NCI-H2196 (cell line): ENCODE measurements around the gene MMS22L.
"Not testable (repeated sequence)": the region's sequence is repeated elsewhere in the genome, so short reads cannot be mapped to it uniquely, and the experiment has no call there.

Source experiments
- DNase-seq: peaks from one replicate; lab custom pipeline; 2025; ENCODE audit not compliant: unreplicated experiment; lab: John Stamatoyannopoulos, UW

MMS22L gene

DNA sequence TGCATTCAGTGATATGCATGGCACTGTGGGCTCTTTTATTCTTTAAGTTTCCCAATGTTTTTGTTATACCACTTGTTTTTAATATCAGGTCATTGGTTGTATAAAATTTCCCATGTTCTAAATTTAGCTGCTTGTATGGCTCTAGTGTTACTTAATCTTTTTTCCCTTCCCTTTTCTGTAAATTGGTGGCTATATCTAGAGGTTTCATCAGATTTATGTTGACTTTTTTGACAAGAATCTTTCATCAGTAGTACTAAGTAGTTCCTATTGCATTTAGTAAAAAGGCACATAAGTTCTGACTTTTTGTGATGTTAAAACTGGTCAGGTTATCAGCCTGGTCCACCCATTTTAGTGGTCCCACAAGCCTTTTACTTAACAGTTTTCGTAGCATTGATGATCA is 51.1 kb downstream of the MMS22L start:
- DNase-seq = no peak

DNA sequence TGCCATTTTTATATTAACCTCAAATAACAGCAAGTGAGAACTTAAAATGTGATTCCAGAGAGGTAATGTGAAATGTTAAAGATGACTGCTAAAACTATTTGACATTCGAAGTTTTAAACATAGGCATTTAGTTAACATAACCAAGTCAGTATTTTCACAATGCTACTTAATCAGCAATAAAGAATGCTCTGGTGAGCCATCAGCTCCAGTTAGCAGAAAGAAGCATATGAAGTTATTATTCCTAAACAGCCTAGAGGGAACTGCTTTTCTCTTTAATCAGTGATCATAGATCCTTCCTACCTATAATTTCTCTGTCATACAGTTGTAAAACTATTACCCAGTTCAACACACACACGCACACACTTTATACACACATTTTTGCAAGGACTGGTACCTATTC is 60.1 kb downstream of the MMS22L start:
- no peak for DNase-seq

DNA sequence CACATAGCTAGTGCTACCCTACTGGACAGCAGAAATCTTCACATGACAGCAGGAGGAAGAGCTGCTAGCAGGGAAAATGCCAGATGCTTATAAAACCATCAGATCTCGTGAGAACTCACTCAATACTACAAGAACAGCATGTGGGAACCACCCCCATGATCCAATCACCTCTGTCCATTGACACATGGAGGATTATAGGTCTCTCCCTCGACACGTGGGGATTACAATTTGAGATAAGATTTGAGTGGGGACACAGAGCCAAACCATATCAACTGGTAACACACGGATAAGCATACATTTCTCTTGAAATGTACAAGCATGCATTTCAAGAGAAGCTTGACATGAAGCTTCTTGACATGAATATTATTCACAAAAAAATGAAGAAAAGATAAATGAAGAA is 64.1 kb downstream of the MMS22L start:
- no peak for DNase-seq

DNA sequence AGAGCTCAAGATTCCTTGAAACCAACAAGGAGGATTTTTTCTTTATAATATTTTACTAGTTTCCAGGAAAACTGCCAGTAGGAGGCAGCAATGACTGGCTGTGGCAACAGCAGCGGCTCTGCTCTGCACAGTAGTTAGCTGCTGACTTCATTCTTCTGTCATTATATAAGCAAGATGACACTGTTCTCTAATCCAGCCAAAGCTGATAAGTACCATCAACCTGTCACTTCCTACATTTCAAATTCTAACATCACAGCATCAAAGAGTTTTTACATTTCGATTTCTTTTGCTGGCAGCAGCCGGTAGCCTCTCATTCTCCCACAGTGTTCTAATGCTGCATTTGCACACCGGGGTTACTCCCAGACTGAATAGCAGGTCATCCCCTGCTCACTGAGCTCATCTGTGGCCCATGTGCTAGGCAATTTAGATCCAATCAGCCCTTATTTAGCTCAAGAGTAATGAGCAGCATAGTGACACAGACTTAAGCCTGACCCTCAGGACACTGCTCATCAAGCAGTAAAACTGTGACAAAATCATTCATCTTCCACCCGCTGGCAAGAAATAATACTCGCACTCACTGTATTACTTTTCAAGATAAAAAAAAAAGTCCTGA is 67.8 kb downstream of the MMS22L start:
- DNase-seq = peak; percentile 2

DNA sequence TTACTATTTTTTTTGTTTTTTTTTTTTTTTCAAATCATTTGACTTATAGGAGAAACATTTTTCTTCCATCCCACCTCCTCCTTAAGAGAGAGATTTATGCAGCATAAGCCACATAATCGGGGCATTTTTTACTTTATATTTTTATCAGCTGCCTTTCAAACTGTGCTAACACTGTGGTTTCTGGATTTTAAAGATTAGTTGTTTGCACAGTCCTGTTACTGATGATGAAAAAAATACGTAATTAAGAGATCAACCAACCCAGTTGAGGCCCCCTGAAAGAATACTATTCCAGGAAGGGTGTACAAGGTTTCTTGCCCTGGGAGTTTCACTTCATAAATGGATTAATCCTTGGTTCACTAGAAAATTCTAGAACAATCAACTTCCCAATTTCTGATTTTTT is 68.3 kb downstream of the MMS22L start:
- DNase-seq = no peak

DNA sequence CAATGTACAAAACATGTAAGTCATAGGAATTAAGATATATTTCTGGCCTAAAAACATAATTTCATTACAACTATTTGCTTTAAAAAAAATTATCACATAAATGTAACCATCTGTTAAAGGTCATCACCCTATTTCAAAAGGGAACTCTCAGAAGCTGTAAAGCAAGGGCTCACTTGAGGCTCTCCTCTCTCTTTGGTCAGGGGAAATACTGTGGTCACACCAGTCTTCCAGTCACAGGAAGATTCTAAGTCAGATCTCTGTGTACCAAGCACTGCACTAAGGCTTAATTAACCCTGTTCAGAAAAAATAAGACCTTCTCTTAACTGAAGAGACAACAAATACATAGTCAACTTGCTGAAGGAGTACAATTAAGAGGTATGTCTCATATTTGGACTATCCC is 75.6 kb downstream of the MMS22L start:
- no peak for DNase-seq

DNA sequence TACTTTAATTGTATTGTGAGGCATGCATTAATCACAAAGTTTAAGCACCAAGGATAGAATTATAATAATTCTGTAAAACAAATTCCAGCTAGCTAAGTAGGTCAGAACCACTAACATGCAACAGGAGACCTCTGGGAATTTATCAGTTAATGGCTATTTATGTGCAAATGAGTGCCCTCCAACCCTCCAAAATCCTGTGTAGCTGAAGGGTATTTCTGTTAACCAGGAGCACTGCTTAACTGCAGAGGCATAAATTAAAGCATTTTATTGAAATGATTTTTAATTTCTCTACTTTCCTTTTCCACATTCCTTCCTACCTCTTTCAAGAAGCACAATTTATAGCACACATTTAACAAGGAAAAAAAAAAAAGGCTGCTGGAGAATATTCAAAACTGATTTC is 77.0 kb downstream of the MMS22L start:
- DNase-seq = no peak

DNA sequence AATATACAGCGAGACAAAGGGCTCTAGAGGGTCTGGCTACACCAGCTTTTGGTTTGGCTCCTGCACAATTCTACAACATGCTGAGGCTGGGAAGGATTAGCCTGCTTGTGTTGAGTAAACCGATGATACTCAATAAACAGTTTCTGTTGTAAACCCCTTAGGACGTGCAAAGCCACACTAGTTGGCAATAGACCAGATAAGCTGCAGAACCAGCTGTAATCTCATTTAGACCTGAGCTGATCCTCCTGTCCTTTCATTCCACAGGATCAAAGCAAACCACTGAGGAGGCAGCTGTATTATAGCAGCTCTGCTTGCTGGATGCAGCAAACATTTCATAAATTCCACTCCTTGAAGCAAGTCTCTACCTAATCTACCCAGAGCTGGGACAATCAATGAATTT is 79.7 kb downstream of the MMS22L start:
- DNase-seq = peak; percentile 11

DNA sequence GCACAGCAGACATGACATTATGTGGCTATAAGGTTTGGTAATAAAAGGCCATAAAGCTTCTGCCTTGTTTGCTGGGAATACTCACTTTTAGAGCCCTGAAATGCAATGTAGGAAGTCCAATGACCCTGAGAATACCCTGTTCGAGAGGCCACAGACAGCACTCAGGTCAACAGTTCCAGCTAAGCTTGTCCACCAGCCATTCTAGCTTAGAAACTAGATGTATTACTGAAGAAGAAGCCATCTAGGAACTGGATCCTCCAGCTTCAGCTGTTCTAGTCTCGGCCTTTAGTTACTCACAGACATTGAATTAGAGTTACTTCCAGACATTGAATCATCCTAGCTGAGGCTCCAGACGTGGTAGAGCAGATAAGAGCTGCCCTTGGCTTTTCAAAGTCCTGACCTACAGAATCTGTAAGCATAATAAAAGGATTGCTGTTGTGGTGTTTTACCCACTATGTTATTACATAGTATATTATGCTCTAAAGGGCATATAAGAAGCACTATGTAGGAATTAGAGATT is 84.9 kb downstream of the MMS22L start:
- DNase-seq = no peak

DNA sequence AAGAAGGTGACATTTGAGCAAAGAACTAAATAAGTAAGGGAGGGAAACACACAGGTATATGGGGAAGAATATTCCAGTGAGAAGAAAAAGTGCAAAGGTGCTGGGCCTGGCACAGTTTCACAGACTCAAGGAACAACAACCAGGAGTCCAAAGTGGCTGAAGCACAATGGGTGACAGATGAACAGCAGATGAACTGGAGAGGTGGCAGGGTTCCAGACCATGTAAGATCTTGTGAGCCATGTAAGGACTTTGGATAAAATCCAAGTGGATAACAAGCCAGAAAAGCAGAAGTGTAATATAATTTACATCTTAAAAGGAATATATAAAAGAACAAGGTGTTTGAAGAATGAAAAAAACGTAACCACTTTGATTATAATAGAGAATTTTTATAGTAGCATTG is 87.9 kb downstream of the MMS22L start:
- DNase-seq = no peak

DNA sequence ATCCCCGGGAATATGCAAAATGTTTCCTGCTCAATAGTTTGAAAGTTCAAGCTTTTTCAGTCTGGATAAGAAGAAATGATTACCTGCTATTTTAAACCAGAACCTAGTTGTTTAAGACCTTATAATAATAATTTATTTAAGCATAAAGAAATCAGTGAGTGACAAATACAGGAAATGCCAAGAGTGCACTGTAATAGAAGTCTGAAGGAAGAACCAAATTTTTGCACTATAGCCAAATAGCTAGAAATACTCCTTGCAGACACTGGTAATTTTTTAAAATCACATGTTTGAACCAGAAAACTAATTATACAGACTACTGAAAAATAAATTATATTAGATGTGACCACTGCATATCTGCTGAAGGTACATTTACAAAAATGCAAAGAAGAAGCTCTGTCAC is 93.2 kb downstream of the MMS22L start:
- DNase-seq = no peak

DNA sequence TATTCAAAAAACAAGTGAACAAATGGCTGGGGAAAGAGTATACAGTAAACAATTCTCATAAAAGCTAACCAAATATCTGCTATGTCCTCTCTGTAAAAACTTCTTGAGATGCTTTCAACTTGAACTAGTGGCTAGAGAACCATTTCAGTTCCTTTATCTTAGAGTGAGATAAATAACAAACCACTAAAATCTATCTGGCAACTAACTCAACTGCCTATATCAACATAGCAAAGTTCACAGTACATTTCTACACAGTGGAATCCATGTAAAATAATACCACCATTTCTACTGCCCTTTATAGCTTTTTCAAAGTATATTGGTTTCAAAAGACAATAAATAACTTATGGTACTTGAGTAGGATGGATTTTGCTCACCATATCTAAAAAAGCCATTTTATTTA is 95.1 kb downstream of the MMS22L start:
- DNase-seq = no peak

DNA sequence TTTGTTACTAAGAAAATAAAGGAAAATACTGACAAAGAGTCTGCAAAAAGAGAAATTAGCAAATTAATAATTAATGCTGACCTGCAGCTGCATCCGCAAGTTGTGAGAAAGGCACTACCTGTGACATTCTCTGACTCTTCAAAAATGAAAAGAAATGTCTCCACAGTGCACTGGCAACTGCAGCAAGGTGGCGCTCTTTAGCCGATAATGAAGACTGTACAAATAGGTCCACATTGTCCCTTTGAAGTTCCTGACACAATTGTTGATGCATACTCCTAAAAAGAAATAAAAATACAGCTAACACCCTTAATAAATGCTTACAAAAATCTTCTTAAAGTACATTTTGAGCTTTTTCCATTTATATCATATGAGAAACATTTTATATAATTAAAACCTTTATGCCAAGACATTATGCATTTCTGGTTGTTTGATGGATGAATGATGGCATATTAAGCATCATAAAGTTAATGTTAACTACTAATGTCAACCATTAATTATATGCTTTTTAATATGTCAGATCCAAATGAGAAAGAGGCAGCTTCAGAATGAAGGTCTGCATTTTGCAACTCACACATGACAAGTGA is 96.5 kb downstream of the MMS22L start:
- DNase-seq = peak; percentile 72

DNA sequence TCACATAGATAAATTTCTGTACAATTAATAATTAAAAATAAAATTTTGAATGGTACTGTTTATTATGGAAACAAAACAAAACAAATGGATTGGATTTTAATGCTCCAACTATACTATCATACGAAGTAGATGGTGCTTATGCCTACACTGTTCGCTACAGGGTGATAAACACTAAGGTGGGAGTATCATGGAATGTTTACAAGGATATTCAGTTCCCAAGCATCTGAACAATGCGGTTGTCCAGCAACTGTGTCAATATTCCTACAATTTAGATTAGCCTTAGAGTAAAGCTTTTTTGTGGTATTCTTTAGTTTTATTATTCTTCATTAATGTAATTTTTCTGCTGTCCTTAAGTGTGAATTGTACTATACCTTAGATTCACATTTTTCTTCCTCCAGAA is 105.1 kb downstream of the MMS22L start:
- no peak for DNase-seq

DNA sequence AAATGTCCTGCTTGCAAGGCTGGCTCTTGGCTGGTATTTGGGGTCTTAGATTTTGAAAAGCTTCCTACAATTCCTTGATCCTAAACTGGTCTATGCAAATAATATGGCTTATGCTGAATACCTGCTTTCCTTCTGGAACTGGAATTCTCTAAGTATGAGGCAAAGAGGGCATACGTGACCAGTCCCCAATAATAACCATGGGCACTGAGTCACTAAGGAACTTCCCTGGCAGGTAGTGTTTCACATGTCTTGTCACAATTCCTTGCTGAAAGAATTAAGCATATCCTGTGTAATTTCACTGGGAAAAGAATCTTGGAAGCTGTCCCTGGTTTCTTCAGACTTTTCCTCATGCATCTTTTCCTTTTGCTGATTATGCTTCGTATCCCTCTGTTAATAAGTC is 106.5 kb downstream of the MMS22L start:
- DNase-seq = no peak

DNA sequence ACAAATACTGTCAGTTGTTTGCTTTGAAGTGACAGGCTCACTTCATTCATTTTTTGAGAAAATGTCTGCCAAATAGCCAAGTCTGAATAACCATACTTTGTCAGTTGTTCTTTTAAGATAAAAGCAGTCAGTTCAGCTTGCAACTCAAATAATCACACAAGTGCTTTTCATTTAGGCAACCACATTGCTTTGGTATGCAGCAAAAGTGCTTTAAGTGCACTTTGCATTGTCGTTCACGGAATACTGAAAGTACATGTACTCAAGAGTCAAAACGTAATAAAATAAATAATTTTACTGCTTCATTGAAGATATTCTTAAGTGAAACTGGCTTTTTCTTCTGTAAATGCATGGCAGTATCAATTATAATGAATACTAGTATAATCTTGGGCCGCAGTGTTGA is 107.2 kb downstream of the MMS22L start:
- DNase-seq = no peak

DNA sequence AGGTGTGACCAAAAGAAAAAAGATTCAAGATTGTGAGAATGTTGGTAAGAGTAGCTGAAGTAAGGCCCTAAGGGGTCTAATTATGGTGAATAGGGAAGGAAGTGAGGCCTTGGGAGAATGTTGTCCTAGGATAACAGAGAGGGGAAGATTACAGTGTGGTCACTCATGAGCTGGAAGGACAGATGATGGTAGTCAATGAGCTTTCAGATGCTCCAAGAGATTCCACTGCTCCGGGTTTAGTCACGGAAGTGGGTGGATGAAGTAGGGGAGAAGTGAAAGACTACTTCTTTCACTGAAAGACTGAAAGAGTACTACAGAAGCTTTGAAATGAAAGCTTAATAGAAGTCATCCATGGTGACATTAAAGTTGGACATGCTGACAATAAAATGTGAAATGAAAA is 108.5 kb downstream of the MMS22L start:
- DNase-seq = no peak

DNA sequence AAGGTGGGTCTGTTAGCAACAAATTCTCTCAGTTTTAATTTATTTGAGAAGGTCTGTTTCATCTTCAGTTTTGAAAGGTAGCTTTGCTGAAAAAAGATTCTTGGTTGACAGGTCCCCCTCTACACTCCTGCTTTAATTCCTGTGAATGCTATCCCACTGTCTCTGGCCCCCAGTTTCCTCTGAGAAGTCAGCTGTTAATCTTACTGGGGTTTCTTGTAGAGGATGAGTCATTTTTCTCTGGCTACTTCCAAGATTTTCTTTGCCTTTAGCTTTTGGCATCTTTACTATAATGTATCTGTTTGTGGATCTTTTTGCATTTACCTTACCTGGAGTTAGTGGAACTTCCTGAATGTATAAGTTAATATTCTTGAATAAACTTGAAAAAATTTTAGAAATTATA is 122.7 kb downstream of the MMS22L start:
- DNase-seq = no peak

DNA sequence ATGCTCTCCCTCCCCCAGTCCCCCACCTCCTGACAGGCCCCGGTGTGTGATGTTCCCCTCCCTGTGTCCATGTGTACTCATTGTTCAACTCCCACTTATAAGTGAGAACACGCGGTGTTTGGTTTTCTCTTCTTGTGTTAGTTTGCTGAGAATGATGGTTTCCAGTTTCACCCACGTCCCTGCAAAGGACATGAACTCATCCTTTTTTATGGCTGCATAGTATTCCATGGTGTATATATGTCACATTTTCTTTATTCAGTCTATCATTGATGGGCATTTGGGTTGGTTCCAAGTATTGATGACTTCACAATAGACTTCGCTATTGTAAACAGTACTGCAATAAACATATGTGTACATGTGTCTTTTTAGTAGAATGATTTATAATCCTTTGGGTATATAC is 127.6 kb downstream of the MMS22L start:
- DNase-seq = not testable (repeated sequence)

DNA sequence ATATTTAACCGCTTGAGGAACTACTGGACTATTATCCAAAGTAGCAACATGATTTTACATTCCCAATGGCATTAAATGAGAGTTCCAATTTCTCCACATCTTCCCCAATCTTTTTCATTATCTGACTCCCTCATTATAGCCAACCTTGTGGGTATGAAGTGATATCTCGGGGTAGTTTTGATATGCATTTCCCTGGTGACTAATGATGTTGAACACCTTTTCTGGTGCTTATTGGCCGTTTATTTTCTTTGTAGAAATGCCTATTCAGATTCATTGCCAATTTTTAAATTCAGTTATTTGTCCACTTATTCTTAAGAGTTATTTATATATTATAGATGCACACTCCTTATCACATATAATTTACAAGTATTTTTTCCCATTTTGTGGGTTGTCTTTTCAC is 129.0 kb downstream of the MMS22L start:
- DNase-seq = no peak

DNA sequence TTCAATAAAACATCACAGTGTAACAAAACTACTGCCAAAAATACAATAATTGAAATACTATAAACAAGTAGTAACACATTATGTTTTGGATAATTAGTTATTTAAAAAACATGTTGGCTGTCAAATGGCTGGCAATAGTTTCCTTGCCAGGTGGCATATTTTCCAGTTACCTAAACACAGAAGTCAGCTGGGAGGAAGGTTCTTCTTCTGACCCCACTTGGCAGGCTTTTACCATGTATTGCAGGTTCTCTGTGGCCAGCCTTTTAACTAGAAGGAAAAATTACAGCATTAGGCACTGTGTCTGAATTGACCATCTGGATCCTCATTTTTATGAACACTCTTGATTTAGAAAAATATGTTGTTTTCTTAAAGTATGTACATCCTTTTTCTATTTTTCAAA is 131.4 kb downstream of the MMS22L start:
- DNase-seq = no peak

DNA sequence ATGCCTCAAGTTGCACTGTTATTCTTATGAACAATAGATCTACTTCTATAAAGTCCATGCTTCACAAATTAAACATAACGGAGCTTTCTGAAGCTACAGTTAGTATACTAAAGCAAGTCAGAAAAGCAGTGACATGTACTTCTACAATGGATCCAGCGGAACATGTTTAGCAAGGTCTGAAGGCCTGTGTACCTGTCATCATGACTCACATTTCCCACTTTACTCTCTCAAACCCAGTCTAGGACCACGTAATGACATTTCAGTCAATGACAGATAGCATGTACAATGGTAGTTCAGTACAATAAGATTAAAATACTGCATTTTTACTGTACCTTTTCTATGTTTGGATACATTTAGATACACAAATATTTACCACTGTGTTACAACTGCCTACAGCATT is 132.1 kb downstream of the MMS22L start:
- DNase-seq = no peak

DNA sequence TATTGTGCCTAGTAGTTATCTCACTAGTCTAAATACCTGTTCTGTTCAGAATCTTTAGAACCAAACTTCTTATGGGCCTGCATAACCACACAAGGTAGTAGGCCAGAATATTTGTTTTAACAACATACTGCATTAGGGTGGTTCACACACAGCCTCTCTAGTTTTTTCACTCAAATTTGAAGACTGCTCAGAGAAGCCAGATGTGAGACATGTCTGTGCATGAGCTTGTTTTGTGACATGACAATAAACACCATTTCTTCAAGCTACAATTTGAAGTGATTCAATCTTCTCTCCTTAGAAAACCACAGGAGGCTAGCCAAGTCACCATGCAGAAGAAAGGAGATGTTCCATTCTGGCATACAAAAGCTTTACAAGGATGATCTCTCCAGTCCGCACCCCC is 135.6 kb downstream of the MMS22L start:
- no peak for DNase-seq
